Spleen (tissue), 11 donors: ENCODE data around the gene MEGF6. TPM values are rescaled to one million over a fixed set of nuclear protein-coding genes. Genes with fewer than 3 reads are reported as not detected.
"Not testable (repeated sequence)": the region's sequence is repeated elsewhere in the genome, so short reads cannot be mapped to it uniquely, and the experiment has no call there.

Experiments
- DNase-seq: peaks from one replicate; pipeline ENCODE4 v3.0.0-alpha.2; 2020
- H3K27ac ChIP-seq, 8 donors: fragments of 200-600 bp; sonication (generic) in 7 of 8; 1 replicate in 4 of 8; 2 replicates in 4 of 8; pipeline versions ENCODE4 v1.5.0 to v1.8.0; 2016 to 2021; ENCODE audit warnings: inconsistent platforms in 4 of 8, mild to moderate bottlenecking in 4 of 8, moderate library complexity in 1 of 8
- H3K27me3 ChIP-seq, 7 donors: fragments of 200-600 bp; sonication (generic) in 6 of 7; replicated peaks in 1 of 7; 1 replicate in 4 of 7; 2 replicates in 3 of 7; pipeline versions ENCODE4 v1.5.0 to v1.8.0; 2016 to 2021; ENCODE audit warnings: inconsistent platforms in 3 of 7, mild to moderate bottlenecking in 1 of 7
- H3K36me3 ChIP-seq, 6 donors: fragments of 200-600 bp; sonication (generic) in 5 of 6; 1 replicate in 4 of 6; 2 replicates in 2 of 6; pipeline versions ENCODE4 v1.5.0 to v1.8.0; 2016 to 2021; ENCODE audit warnings: inconsistent platforms in 2 of 6
- H3K4me1 ChIP-seq, 6 donors: fragments of 200-600 bp; sonication (generic) in 5 of 6; 1 replicate in 3 of 6; 2 replicates in 3 of 6; pipeline versions ENCODE4 v1.5.0 to v1.8.0; 2016 to 2021; ENCODE audit warnings: inconsistent platforms in 3 of 6
- H3K4me3 ChIP-seq, 8 donors: fragments of 200-600 bp; sonication (generic) in 7 of 8; 1 replicate in 4 of 8; 2 replicates in 4 of 8; pipeline versions ENCODE4 v1.5.0 to v1.8.0; 2016 to 2021; ENCODE audit warnings: inconsistent platforms in 4 of 8, mild to moderate bottlenecking in 4 of 8, moderate library complexity in 2 of 8
- H3K9me3 ChIP-seq, 8 donors: fragments of 200-600 bp; sonication (generic) in 7 of 8; 1 replicate in 4 of 8; 2 replicates in 4 of 8; pipeline versions ENCODE4 v1.5.0 to v1.8.0; 2016 to 2021; ENCODE audit warnings: inconsistent platforms in 4 of 8
- POLR2A ChIP-seq, 3 donors: fragments of 450-650 bp; IDR thresholded peaks; one replicate each; pipeline ENCODE4 v1.5.1; 2017; ENCODE audit warnings: antibody characterized with exemption in 3 of 3, mild to moderate bottlenecking in 1 of 3
- POLR2AphosphoS5 ChIP-seq, 3 donors: sonication (generic); formaldehyde crosslinking; IDR thresholded peaks; one replicate each; pipeline ENCODE4 v1.5.1; 2017; ENCODE audit warnings: antibody characterized with exemption in 3 of 3
- WGBS, 5 donors: extraction: QIAGEN DNeasy Blood & Tissue Kit in 3 of 5; methylation state at CpG; one replicate each; pipeline versions ENCODE4 v1.1.5 to v1.1.7; 2013 to 2018; 5-methylcytosine and 5-hydroxymethylcytosine counted together
- intact Hi-C: fragments of 100-400 bp; cut with DNase I; formaldehyde crosslinking; loops from one replicate; pipeline ENCODE4 v1.15.0; 2023; ENCODE audit warnings: low total_unique reads
- polyA plus RNA-seq, 3 donors: library from polyadenylated mRNA; stranded (reverse); fragments of 200-250 nt; gene quantifications; one replicate each; pipeline ENCODE4 v1.2.1, GENCODE V29; 2013
- total RNA-seq, 7 donors: library from RNA; depleted of rRNA in 3 of 7; stranded (reverse); fragments of >200 nt in 3 of 7; fragmentation: NEBNext Ultra II Directional in 4 of 7; extraction: Animal tissue kit (Norgen Biotek cat#: 25700) in 4 of 7; gene quantifications; one replicate each; pipeline versions ENCODE4 v1.1.0 to v1.2.1, GENCODE V29; 2016 to 2021
- TF ChIP-seq, protein P1 (sequence below), 11 experiments: fragments of 200-600 bp in 7 of 11; fragments of 450-650 bp in 4 of 11; sonication (generic) in 4 of 11; IDR thresholded peaks in 8 of 11; conservative IDR thresholded peaks in 3 of 11; 1 replicate in 7 of 11; 2 replicates in 4 of 11; pipeline versions ENCODE4 v1.4.0 to v1.8.0; 2016 to 2021; ENCODE audit warnings: antibody characterized with exemption in 11 of 11, inconsistent platforms in 4 of 11, mild to moderate bottlenecking in 1 of 11
- donor health status: healthy with polysubstance abuse.
- donor health status: DM: no; HTN: no; CAD: no; lungs with moderate emphysema.
- donor health status: DM: no; HTN: no; CAD: no.
- donor health status: Bipolar disorder and iron deficiency.
- donor health status: healthy.
- donor health status: DM: no; HTN: no; CAD: no.
- donor health status: DM: yes; HTN: yes; CAD: no.

The MEGF6 gene
- total and polyA plus RNA-seq, 10 donors, result 8.7 to 39.5 (median 20.3) TPM

DNA sequence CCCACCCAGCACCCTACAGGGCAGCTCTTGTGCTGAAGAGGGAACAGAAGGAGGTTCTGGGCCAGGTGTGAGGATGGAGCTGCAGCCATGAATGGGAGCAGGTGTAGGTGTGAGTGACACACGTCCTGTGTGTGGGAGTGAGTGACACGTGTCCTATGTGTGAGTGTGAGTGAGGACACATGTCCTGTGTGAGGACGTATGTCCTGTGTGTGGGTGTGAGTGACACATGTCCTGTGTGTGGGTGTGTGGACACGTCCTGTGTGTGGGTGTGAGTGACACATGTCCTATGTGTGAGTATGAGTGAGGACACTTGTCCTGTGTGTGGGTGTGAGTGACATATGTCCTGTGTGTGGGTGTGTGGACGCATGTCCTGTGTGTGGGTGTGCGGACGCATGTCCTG, 26.4 kb downstream of the MEGF6 start:
- Histone ChIP-seq H3K27ac (no peak overlapping the region), H3K27me3 (peaks cover 0 to 28% (median 0%) of the 10 kb centered on the region in 7 donors), H3K4me3 (no peak overlapping the region), H3K36me3 (no peaks in the 10 kb centered on the region), H3K9me3 (no peaks in the 10 kb centered on the region), H3K4me1 (peaks cover 0 to 17% (median under 1%) of the 10 kb centered on the region in 6 donors)
- no peak for DNase-seq
- TF ChIP-seq POLR2AphosphoS5 (IDR thresholded peaks at IDR 0.05) (no peak), POLR2A (IDR thresholded peaks at IDR 0.05) (no peak)
- TF ChIP-seq, protein P1, sequence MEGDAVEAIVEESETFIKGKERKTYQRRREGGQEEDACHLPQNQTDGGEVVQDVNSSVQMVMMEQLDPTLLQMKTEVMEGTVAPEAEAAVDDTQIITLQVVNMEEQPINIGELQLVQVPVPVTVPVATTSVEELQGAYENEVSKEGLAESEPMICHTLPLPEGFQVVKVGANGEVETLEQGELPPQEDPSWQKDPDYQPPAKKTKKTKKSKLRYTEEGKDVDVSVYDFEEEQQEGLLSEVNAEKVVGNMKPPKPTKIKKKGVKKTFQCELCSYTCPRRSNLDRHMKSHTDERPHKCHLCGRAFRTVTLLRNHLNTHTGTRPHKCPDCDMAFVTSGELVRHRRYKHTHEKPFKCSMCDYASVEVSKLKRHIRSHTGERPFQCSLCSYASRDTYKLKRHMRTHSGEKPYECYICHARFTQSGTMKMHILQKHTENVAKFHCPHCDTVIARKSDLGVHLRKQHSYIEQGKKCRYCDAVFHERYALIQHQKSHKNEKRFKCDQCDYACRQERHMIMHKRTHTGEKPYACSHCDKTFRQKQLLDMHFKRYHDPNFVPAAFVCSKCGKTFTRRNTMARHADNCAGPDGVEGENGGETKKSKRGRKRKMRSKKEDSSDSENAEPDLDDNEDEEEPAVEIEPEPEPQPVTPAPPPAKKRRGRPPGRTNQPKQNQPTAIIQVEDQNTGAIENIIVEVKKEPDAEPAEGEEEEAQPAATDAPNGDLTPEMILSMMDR (IDR thresholded peaks at IDR 0.05 in 8 of 11, conservative IDR thresholded peaks at IDR 0.05 in 3 of 11), result no peak
- intact Hi-C loops, result no loop called here
- WGBS, 5 donors, result 70 to 87% (median 86%) methylated on average over 7 of the region's 7 CpGs

DNA sequence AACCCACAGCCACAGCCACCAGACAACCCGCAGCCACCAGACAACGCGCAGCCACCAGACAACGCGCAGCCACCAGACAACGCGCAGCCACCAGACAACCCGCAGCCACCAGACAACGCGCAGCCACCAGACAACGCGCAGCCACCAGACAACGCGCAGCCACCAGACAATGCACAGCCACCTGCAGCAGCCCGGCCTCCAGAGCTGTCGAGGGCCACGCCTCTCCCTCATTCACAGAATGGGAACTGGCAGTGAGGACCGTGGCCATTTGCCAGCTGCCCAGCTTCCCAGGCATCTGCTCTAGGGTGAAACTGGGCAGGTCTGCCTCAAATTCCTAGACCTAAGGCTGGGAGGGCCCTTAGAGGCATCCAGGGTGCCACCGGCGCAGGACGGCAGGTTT, 27.6 kb downstream of the MEGF6 start:
- H3K36me3 ChIP-seq, intact Hi-C loops, DNase-seq, H3K27ac ChIP-seq, H3K4me3 ChIP-seq, H3K9me3 ChIP-seq: not testable (repeated sequence)
- WGBS, 5 donors, result 81 to 90% (median 87%) methylated on average over 4 to 20 of the region's 21 CpGs
- Histone ChIP-seq H3K4me1 (peaks cover 0 to 12% (median 0%) of the 10 kb centered on the region in 6 donors), H3K27me3 (peaks cover 0 to 28% (median 0%) of the 10 kb centered on the region in 7 donors)

DNA sequence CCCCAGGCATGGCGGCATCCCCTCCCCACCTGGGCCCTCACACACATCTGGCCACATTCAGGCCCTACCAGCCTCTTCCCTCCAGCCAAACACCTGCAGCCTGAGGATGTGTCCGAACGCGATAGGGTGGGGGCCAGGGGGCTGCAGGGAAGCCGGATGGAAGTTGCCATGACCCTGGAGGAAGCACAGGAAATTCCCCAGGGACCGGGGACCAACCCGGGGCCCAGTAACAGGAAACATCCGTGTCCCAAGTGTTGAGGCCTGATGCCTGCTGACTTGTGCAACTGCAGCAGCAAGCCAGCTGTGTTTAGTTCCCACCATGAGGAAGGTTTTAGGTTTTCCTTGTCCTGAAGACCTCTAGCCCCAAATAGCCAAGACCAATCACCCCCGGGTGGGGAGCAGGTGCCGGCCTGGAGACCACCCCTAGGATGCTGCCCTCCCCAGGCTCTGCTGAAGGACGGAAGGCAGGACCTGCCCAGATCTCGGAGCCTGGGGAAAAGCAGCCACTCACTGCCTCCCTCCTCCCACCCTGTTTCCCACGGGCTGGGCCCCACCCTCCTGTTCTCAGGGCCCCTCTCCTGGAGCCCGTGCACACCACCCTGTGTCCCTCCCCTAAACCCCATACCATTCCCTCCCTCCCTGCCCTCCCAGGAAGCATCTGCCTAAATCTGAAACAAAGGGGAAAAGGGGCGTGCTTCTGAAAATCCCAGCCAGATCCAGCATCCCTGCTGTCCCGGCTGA, 29.8 kb downstream of the MEGF6 start:
- peaks cover 0 to 22% (median 3%) of the 10 kb centered on the region in 6 donors for H3K4me1 ChIP-seq
- no peak overlapping the region for H3K4me3 ChIP-seq
- no peaks in the 10 kb centered on the region for H3K36me3 ChIP-seq
- TF ChIP-seq POLR2AphosphoS5 (IDR thresholded peaks at IDR 0.05), result peak in 1 of 3 donors; percentile 6
- no peak for TF ChIP-seq POLR2A (IDR thresholded peaks at IDR 0.05)
- TF ChIP-seq, protein P1 (IDR thresholded peaks at IDR 0.05 in 8 of 11, conservative IDR thresholded peaks at IDR 0.05 in 3 of 11), result no peak
- WGBS, 5 donors, result 30 to 64% (median 48%) methylated on average over 10 to 16 of the region's 16 CpGs
- peaks cover 0 to 30% (median 0%) of the 10 kb centered on the region in 7 donors for H3K27me3 ChIP-seq
- intact Hi-C loops, result no loop called here
- DNase-seq, result no peak
- no peaks in the 10 kb centered on the region for H3K9me3 ChIP-seq
- no peak overlapping the region for H3K27ac ChIP-seq

DNA sequence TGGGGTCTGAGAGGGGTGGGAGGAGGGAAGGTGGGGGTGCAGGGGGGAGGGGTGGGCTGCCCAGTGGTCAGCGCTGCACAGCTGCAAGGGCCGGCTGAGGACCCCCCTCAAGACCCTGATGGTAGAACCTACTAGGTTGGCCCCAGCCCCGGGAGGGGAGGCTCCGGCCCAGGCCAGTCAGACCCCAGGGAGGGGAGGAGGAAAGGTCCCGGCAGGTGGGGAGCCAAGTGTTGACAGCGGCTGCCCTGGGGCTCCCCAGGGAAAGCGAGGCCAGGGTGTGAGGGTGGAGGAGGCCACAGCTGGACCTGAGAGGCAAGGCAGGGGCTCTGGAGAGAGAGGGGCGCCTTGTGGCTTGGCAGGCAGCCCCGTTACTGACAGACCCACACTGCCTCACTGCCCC, 31.1 kb downstream of the MEGF6 start:
- H3K4me1 ChIP-seq, result peaks cover 0 to 22% (median 3%) of the 10 kb centered on the region in 6 donors
- intact Hi-C loops, result no loop called here
- no peak overlapping the region for H3K27ac ChIP-seq
- no peaks in the 10 kb centered on the region for H3K9me3 ChIP-seq
- peaks cover 0 to 30% (median 0%) of the 10 kb centered on the region in 7 donors for H3K27me3 ChIP-seq
- TF ChIP-seq, protein P1 (IDR thresholded peaks at IDR 0.05 in 8 of 11, conservative IDR thresholded peaks at IDR 0.05 in 3 of 11), result no peak
- TF ChIP-seq POLR2A (IDR thresholded peaks at IDR 0.05) (no peak), POLR2AphosphoS5 (IDR thresholded peaks at IDR 0.05) (no peak)
- no peaks in the 10 kb centered on the region for H3K36me3 ChIP-seq
- 65 to 79% (median 74%) methylated on average over 9 of the region's 9 CpGs for WGBS, 5 donors
- H3K4me3 ChIP-seq, result no peak overlapping the region
- no peak for DNase-seq
